Fibroblast of mammary gland (primary cell): ENCODE results near the gene RHCG.
A peak's percentile ranks its signal among the peaks of the same experiment; 100 is the strongest.

Source experiments
- DNase-seq: peaks from one replicate; pipeline ENCODE4 v3.0.0-alpha.2; 2010; ENCODE audit warnings: low read depth
- H3K4me3 ChIP-seq: 2 replicates; pipeline ENCODE4 v1.5.1; 2011; ENCODE audit warnings: low read depth, mild to moderate bottlenecking, low read length, moderate library complexity; ENCODE audit not compliant: control insufficient read depth
- TF ChIP-seq, protein P1 (sequence below): conservative IDR thresholded peaks from 2 replicates; pipeline ENCODE4 v1.5.1; 2011; ENCODE audit warnings: low read depth, low read length, inconsistent platforms; ENCODE audit not compliant: control insufficient read depth, insufficient read depth

Gene RHCG

GRCh38 chr15:89446255-89446891, 50.0 kb downstream of the RHCG start:
- TF ChIP-seq, protein P1, sequence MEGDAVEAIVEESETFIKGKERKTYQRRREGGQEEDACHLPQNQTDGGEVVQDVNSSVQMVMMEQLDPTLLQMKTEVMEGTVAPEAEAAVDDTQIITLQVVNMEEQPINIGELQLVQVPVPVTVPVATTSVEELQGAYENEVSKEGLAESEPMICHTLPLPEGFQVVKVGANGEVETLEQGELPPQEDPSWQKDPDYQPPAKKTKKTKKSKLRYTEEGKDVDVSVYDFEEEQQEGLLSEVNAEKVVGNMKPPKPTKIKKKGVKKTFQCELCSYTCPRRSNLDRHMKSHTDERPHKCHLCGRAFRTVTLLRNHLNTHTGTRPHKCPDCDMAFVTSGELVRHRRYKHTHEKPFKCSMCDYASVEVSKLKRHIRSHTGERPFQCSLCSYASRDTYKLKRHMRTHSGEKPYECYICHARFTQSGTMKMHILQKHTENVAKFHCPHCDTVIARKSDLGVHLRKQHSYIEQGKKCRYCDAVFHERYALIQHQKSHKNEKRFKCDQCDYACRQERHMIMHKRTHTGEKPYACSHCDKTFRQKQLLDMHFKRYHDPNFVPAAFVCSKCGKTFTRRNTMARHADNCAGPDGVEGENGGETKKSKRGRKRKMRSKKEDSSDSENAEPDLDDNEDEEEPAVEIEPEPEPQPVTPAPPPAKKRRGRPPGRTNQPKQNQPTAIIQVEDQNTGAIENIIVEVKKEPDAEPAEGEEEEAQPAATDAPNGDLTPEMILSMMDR = no peak
- no peak for DNase-seq
- no peak overlapping the region for H3K4me3 ChIP-seq

GRCh38 chr15:89445518-89445917, 50.9 kb downstream of the RHCG start:
- no peak overlapping the region for H3K4me3 ChIP-seq
- no peak for DNase-seq
- TF ChIP-seq, protein P1 = no peak

- H3K4me3 ChIP-seq = no peak overlapping the region
- DNase-seq = no peak
- TF ChIP-seq, protein P1 = no peak
These were observed 51.9 kb downstream of the RHCG start for GRCh38 chr15:89444241-89445225.

DNA sequence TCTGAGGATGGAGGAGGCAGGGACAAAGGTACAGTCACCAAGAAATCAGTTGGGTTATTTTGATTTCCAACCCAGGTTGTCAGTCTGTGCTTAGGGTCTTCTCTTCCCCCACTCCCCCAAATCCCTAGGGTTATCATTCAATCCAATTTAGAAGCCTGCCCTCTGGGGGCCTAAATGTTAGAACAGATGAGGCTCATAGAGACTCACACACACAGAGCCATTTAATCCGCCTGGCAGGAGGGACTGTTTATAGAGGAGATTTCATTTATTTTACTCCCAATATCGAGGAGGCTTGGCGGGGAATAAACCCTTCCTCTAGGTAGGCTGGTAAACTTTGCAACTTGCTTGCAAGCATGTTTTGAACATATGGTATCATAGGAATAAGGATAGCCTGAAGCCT, 52.8 kb downstream of the RHCG start:
- TF ChIP-seq, protein P1 = no peak
- H3K4me3 ChIP-seq = no peak overlapping the region
- no peak for DNase-seq

GRCh38 chr15:89442671-89443307, 53.6 kb downstream of the RHCG start:
- peak; percentile 32 for DNase-seq
- H3K4me3 ChIP-seq = no peak overlapping the region
- TF ChIP-seq, protein P1 = peak; percentile 71

GRCh38 chr15:89442155-89442554, 54.2 kb downstream of the RHCG start:
- DNase-seq = no peak
- TF ChIP-seq, protein P1 = no peak
- H3K4me3 ChIP-seq = no peak overlapping the region
